Astrocyte (in vitro differentiated cells and primary cell): ENCODE data around the gene HOXD4.

ENCODE experiments used
- CTCF ChIP-seq: IDR thresholded peaks from 2 replicates; pipeline ENCODE4 v1.5.1; 2011; ENCODE audit warnings: low read depth, mild to moderate bottlenecking, inconsistent platforms, low read length, moderate library complexity; ENCODE audit not compliant: insufficient read depth
- EZH2 ChIP-seq: IDR thresholded peaks from 2 replicates; pipeline ENCODE4 v1.6.1; 2012; ENCODE audit warnings: mild to moderate bottlenecking, low read length, inconsistent platforms; ENCODE audit not compliant: insufficient read depth

DNA sequence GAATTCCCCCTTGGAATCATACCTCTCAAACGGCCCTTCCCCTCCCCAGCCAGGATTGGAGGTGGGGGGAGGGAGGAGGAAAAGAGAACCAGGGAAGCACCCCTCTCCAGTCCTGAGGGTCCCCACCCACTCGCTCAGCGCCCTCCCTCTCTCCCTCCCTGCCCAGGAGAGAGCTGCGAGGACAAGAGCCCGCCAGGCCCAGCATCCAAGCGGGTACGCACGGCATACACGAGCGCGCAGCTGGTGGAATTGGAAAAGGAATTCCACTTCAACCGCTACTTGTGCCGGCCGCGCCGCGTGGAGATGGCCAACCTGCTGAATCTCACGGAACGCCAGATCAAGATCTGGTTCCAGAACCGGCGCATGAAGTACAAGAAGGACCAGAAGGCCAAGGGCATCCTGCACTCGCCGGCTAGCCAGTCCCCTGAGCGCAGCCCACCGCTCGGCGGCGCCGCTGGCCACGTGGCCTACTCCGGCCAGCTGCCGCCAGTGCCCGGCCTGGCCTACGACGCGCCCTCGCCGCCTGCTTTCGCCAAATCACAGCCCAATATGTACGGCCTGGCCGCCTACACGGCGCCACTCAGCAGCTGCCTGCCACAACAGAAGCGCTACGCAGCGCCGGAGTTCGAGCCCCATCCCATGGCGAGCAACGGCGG, 20.1 kb downstream of the HOXD4 start:
- no peak for TF ChIP-seq CTCF
- TF ChIP-seq EZH2 = no peak
